ENCODE data around the gene AJM1.
"Not testable (repeated sequence)": the region's sequence is repeated elsewhere in the genome, so short reads cannot be mapped to it uniquely, and the experiment has no call there.

GRCh38 chr9:136883670-136884069 lies 41.4 kb downstream of the AJM1 start:
- not testable (repeated sequence) for TF ChIP-seq CTCF, EP300, POLR2A (IDR thresholded peaks at IDR 0.05)

Data from ovary (tissue), 3 donors.